HL-60/S4 treated with retinoic acid at 250 ng/mL for 4 days and 3 days (cell line): Measurements from ENCODE around the gene TUBGCP6.

ENCODE experiments used
- in situ Hi-C: fragments of 300-500 bp; cut with MboI; formaldehyde crosslinking; loops from 2 replicates; pipeline ENCODE4 v1.7.0; 2022; ENCODE audit warnings: low sequenced_read_pairs

The TUBGCP6 gene

DNA sequence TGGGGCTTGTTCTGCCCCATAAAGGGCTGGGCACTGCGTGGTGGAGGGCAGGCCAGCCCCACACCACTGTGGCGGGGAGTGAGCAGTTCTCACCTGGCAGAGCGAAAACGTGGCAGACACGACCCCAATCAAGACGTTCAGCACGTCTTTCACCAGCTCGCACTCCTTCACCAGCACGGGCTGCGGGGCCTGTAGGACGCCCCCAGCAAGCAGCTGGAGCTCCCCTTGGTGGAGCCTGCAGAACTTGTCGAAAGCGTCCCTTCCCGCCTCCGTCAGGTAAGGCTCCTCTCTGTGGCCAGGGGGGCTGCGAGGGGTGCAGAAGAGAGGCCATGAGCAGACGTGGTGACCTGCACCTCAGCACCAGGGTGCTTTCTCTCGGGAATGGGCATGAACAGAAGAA lies 11.6 kb downstream of the TUBGCP6 start:
- in situ Hi-C loops = no loop called here

DNA sequence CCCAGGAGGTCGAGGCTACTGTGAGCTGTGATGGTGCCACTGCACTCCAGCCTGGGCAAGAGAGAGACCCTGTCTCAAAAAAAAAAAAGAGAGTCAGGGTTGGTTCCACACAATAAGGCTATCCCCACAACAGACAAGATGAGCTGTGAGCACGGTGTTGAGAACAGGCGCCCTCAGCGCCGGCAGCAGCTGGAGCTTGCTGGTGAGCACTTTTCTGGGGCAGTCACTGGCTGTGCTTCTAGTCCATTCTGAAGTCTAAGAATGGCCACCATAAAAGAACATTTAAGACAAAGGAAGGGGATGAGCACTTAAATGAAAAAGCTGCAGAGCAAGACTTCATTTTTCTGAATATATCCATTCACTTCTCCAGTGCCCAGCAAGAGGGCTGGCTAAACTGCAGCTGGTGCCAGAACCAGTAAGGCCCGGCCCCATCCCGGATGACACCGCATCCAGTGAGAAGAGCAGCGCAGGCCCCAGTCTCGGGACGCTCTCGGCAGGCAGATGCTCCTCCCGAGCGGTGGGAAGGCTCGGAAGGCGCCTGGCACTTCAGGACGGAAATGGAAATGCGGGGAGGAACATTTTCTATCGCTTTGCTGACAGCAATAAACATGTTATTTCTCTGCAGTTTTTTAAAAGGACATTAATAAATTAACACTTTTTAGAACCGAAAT lies 12.2 kb downstream of the TUBGCP6 start:
- in situ Hi-C loops = no loop called here

DNA sequence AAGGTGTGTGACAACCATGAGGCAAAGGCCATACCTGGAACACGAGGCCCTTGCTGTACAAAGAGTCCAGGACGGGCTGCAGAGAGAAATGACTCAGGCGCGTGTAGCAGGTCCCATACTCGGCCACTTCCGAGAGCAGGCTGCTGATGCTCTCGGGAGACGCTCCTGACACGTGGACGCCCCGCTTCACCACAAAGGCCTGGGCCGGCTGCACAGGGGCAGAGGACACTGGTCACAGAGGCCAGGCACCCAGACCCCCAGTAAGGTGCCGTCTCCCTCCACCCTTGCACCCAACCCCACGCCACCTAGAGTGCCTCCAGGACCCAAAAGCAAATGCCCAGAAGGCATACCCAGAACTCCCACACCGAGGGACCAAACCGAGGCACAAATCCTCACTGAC lies 15.5 kb downstream of the TUBGCP6 start:
- in situ Hi-C loops = no loop called here

GRCh38 chr22:50228366-50228765 lies 16.5 kb downstream of the TUBGCP6 start:
- in situ Hi-C loops = no loop called here

- in situ Hi-C loops = no loop called here
These were observed 17.1 kb downstream of the TUBGCP6 start for GRCh38 chr22:50227579-50228215.

DNA sequence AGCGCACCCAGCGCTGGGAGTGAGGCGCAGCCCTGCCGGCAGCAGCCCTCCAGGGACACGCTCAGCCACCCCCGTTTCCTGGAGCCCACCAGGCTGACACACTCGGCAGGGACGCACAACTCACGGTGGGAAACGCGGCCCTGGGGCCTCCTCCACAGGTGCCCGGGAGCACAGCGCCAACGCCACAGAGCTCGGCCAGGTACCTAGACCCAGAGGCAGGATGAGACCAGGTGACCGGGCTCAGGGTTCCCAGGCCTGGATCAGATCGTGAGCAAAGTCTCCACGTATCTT lies 18.0 kb downstream of the TUBGCP6 start:
- in situ Hi-C loops = no loop called here

DNA sequence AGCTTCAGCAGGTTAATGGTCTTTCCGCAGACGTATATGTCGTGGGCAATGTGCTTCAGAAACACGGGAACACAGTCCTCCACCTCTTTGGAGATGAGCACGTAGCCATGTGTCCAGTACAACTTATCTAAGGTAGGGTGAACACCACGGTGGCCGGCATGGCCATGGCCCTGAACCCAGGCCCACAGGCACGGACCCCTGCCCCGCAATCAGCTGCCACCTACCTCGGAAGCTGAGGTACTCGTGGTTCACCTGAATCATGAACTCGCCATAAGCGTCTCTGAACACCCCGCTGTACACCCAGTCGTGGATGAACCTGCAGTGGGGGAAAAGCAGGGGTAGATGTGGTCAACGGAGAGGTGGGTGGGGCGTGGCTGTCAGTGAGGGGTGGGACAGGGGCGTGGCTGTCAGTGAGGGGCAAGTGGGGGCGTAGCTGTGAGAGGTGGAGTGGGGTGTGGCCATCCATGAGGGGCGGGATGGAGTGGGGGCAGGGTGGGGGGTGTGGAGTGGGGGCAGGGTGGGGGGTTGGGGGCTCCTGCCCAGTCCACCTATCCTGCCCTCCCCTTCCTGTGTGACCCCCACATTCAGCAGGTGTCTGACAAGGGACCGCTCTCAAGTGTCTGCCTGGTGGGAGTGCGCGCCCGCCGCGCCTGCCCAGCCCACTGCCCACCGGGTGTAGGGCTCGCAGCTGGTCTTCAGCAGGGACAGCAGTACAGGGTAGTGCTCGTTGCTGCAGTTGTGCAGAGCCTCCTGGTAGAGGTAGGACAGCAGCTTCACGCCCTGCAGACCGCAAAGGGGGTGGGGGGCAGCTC lies 18.6 kb downstream of the TUBGCP6 start:
- in situ Hi-C loops = no loop called here

GRCh38 chr22:50225200-50225969 lies 19.4 kb downstream of the TUBGCP6 start:
- in situ Hi-C loops = no loop called here

- in situ Hi-C loops = no loop called here
These were observed 20.8 kb downstream of the TUBGCP6 start for GRCh38 chr22:50224071-50224470.

DNA sequence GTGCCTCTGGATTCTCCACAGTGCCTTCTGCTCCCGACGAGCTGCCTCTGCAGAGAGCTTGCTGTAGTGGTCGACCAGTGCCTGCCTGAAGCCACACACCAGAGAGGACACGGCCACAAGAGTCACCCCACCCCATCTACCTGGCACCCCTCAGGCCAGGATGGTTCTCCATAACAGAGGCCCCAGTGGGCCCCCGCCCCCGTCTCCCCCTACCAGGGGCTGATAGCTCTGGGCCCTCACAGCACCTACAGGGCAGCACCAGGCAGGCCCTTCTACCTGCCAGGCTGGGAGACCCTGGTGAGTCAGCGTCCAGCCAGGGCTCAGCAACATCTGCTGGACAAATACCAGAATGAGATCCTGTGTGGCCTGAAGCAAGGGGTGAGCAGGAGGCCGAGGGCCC lies 22.3 kb downstream of the TUBGCP6 start:
- in situ Hi-C loops = no loop called here

GRCh38 chr22:50221410-50222300 lies 23.2 kb downstream of the TUBGCP6 start:
- in situ Hi-C loops = no loop called here

- in situ Hi-C loops = no loop called here
These were observed 24.0 kb downstream of the TUBGCP6 start for GRCh38 chr22:50220603-50221409.

- in situ Hi-C loops = no loop called here
These were observed 24.8 kb downstream of the TUBGCP6 start for GRCh38 chr22:50219800-50220602.

DNA sequence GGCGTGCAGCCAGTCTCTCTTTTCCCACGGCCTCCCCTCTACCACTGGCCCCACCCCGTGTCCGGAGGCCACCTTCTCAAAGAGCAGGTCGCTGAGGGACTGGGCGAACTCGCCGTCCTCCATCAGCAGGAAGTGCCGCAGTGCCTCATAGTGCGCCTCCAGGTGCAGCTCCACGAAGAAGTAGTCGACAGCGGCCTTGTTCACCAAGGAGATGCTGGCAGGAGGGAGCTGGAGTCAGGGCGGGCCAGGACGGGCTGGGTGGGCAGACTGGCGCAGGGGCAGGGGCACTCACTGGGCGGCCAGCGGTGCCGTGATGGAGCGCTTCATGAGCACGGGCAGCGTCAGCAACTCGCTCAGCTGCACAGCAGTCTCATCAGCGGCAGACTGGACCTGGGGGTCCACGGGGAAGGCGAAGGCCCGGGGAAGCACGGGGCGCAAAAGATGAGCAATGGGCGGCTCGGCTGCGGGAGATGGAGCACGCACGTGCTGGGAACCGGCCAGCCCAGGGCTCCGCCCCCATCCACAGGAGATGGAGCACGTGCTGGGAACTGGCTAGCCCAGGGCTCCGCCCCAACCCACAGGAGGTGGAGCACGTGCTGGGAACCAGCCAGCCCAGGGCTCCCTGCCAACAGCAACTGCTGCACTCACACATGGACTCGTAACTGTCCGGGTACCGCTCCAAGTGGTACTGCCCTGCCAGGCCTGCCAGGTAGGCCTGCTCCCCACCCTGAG lies 25.7 kb downstream of the TUBGCP6 start:
- in situ Hi-C loops = no loop called here

- in situ Hi-C loops = no loop called here
These were observed 26.4 kb downstream of the TUBGCP6 start for GRCh38 chr22:50218153-50218995.

- in situ Hi-C loops = no loop called here
These were observed 27.2 kb downstream of the TUBGCP6 start for GRCh38 chr22:50217543-50218152.
